Coronary artery (tissue), 2 donors: ENCODE data around the gene ATXN1.

Experiments
- DNase-seq: peaks from one replicate; pipeline ENCODE4 v3.0.0-alpha.2; 2017; ENCODE audit warnings: low spot score
- H3K27ac ChIP-seq, 2 donors: fragments of 200-600 bp; sonication (generic); one replicate each; pipeline ENCODE4 v1.5.1; 2016 to 2019
- H3K4me3 ChIP-seq: fragments of 200-600 bp; sonication (generic); 2 replicates; pipeline ENCODE4 v1.5.1; 2016; ENCODE audit warnings: mild to moderate bottlenecking, moderate library complexity
- TF ChIP-seq, protein P1 (sequence below): fragments of 200-600 bp; sonication (generic); IDR thresholded peaks from one replicate; pipeline ENCODE4 v1.5.1; 2019; ENCODE audit warnings: antibody characterized with exemption

ATXN1 gene

DNA sequence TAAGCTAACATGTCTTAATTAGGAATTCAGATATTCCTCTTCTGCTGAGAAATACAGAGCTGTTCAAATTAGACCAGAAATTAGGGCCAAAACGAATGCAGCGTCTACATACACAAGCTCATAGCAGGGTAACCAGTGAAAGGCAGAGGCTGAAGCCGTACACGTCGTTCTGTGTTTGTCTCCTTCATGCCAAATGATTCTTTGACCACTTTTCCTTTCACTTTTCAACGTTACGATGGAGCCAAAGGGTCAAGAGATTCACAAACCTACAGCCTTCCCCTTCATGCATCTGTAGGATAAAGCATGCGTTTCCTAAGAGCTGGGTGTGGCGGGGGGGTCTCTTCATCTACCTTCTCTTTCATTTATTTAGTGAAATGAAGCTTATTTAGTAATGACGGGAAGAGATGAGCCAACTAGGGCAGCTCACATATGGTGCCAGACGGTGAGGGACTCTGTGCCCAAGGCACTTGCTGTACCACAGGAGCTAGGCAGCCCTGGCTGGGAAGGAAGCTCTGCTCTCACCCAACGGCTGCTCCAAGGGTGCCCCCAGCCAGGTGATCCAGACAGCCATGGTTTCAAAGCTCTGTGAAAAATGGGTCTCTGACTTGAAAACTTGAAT, 178.0 kb downstream of the ATXN1 start:
- Histone ChIP-seq H3K4me3 (peak overlapping the region; percentile 26), H3K27ac (no peak overlapping the region)
- TF ChIP-seq, protein P1, sequence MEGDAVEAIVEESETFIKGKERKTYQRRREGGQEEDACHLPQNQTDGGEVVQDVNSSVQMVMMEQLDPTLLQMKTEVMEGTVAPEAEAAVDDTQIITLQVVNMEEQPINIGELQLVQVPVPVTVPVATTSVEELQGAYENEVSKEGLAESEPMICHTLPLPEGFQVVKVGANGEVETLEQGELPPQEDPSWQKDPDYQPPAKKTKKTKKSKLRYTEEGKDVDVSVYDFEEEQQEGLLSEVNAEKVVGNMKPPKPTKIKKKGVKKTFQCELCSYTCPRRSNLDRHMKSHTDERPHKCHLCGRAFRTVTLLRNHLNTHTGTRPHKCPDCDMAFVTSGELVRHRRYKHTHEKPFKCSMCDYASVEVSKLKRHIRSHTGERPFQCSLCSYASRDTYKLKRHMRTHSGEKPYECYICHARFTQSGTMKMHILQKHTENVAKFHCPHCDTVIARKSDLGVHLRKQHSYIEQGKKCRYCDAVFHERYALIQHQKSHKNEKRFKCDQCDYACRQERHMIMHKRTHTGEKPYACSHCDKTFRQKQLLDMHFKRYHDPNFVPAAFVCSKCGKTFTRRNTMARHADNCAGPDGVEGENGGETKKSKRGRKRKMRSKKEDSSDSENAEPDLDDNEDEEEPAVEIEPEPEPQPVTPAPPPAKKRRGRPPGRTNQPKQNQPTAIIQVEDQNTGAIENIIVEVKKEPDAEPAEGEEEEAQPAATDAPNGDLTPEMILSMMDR = no peak
- no peak for DNase-seq

DNA sequence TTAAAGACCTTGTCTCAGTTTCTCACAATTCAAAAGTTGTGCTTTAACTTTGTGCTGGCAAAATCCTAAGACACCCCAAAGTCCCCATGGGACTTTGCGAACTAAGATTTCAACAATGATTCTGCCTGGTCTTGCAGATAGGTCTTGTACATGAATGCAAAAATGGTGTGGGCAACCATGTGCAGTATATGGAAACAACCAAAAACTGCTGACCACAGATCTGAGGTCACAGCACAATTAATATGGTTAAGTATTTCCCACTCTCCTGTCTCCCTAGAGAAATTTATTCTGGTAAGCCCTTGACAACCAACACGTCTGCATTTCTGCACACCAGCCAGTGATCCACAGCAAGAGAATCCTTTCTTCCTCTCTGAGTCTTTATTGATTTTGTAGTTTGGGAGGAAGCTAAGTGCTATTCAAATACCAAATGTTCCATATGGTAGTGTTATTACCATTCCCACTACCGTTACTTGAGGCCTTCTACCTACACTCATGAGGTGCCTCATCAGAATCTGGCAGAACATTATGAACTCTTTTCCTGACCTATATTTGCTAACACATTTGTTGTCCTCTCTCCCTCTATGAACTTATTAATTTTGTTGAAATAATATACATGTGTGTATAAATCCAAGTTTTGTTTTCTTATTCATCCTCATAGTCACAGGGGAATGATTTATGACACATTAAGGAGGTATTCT, 178.7 kb downstream of the ATXN1 start:
- H3K27ac ChIP-seq = no peak overlapping the region
- TF ChIP-seq, protein P1 = no peak
- no peak for DNase-seq
- no peak overlapping the region for H3K4me3 ChIP-seq

DNA sequence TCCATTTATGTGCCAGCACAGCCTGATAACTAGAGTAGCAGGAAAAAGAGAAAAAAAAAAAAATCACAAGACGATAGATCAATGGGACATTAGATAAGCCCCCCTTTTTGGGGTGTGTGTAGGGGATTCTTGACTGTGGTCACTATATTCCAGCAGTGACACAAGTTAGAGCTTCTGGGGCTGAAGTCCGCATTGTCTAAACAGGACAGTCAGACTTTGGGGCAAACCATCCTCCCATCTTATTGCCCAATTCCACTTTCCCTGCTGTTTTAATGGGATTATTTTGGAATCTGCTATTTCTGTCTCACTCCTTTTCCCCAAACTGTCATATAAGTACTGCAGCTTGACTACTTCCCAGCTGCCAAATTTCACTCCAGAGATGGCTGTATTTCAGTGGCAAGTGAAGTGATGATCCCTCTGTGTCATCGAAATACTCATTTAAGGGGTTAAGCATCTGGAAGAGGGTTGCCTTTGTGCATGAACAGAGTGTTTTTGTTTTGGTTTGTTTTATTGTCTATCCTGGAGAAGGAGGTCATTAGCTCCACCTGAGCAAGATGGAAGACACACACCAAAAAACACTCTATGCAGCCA, 182.5 kb downstream of the ATXN1 start:
- no peak for DNase-seq
- no peak overlapping the region for H3K27ac ChIP-seq
- TF ChIP-seq, protein P1 = no peak
- no peak overlapping the region for H3K4me3 ChIP-seq

DNA sequence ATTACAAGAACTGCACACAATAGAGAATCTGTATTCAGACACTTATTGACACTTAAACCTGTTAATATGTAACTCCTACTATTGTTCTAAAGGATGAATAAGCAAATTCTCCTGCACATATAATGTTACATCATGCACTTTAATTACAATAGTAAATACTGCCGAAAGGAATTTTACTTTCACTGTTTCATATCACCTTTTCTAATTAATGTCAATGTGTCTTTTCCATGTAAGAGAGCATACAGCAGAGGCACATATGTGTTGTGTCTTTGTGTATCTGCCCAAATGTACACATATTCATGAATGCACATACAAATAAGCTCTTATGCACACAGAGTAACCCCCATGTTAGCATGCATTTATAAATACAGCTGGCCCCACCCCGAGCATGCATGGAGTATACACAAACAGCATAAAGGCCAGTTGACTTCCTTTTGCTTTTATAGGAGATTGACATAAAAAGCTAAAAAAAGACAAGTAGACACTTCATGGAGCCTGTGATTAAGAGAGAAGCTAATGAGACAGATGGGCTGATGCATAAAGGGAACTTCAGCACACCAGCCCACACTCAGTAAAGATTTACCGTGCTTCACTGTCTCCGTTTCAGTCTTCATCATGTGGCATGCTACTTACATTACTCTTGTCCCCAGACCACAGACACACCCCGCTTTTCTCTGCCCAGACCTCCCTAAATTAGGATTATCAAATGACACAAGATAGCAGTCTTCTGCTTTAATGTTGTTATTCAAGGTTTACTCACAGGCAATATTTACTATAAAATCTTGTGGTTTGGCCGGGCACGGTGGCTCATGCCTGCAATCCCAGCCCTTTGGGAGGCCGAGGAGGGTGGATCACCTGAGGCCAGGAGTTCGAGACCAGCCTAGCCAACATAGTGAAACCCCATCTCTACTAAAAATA, 184.6 kb downstream of the ATXN1 start:
- TF ChIP-seq, protein P1 = no peak
- Histone ChIP-seq H3K4me3 (no peak overlapping the region), H3K27ac (no peak overlapping the region)
- DNase-seq = no peak

DNA sequence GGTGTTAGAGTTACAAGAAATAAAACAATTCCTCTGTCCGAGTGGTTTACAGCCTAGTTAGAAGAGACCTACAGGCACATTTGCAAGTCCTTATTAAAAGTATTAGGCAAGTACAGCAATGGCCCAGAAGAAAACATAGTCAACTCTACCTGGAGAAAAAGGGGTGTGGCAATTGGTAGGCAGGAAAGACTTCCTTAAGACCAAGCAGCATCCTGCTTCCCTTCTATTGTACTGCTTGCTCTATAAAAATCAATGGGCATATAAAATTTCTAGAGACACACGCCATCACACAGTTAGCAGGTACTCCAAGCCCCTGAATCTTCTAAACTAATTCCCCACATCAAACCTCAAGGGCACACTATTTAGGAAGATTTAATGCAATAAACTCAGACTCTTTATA, 185.6 kb downstream of the ATXN1 start:
- Histone ChIP-seq H3K4me3 (no peak overlapping the region), H3K27ac (no peak overlapping the region)
- no peak for DNase-seq

DNA sequence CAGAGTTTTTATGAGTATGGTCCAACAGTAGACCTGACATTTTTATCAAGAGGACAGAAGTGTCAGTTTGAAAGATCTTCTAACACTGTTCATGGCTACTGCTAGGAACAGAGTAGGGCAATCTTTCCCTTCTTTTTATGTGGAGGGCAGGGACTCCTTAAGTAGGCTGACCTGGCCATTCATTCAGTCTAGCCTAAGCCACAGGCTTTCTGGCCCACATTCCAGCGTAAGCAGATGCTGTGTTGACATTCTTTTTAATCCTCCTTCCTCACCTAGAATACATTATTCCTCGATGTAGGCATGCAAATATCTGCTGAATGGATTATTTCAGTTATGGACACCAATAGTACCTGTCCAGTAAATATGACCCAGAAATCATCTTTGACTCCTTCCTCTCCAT, 188.3 kb downstream of the ATXN1 start:
- Histone ChIP-seq H3K4me3 (no peak overlapping the region), H3K27ac (no peak overlapping the region)
- TF ChIP-seq, protein P1 = no peak
- DNase-seq = no peak

More for the DNA sequence above, 185.6 kb downstream of the ATXN1 start:
- TF ChIP-seq, protein P1 = no peak
